T-helper 1 cell (primary cell): Measurements from ENCODE around the gene SELL.
"Not testable (repeated sequence)": the region's sequence is repeated elsewhere in the genome, so short reads cannot be mapped to it uniquely, and the experiment has no call there.

Source experiments
- DNase-seq, 5 donors: peaks; one replicate each; pipeline ENCODE4 v3.0.0-alpha.2; 2012 to 2020

Gene SELL

DNA sequence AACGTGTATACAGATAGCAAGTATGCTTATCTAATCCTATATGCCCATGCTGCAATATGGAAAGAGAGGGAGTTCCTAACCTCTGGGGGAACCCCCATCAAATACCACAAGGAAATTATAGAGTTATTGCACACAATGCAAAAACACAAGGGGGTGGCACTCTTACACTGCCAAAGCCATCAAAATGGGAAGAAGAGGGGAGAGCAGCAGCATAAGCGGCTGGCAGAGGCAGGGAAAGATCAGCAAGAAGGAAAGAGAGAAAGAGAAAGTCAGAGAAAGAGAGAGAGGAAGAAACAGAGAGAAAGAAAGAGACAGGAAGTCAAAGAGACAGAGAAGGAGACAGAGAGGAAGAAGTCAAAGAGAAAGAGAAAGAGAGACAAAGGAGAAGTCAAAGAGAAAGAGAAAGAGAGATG lies 44.2 kb downstream of the SELL start:
- peak in 1 of 5 donors; percentile 77 for DNase-seq

DNA sequence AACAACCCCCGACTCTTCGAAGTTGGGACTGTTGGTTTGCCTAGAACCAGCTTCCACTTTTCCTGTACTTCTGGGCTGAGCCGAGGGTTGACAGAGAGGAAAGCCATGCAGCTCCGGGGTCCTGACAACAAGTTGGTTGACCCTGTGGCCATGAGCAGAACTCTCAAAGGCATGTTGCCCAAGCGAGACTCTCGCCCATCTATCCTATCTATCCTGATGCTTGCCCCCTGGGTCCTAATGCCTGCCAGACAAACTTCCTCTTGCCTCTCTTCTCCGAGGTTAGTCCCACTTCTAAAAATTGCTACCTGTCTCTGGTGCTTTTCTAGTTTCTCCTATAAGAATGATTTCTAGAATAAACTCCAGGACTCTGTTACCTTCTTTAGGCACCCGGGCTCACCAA lies 48.7 kb downstream of the SELL start:
- DNase-seq, result not testable (repeated sequence)

DNA sequence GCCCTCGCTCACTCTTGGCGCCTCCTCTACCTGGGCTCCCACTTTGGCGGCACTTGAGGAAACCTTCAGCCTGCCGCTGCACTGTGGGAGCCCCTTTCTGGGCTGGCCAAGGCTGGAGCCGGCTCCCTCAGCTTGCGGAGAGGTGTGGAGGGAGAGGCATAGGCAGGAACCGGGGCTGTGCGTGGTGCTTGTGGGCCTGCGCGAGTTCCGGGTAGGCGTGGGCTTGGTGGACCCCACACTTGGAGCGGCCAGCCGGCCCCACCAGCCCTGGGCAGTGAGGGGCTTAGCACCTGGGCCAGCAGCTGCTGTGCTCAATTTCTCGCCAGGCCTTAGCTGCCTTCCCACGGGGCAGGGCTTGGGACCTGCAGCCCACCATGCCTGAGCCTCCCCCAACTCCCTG lies 50.4 kb downstream of the SELL start:
- DNase-seq, result not testable (repeated sequence)

DNA sequence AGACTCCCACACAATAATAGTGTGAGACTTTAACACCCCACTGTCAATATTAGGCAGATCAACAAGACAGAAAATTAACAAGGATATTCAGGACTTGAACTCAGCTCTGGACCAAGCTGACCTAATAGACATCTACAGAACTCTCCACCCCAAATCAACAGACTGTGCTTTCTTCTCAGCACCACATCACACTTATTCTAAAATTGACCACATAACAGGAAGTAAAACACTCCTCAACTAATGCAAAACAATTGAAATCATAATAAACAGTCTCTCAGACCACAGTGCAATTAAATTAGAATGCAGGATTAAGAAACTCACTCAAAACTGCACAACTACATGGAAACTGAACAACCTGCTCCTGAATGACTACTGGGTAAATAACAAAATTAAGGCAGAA lies 52.6 kb downstream of the SELL start:
- DNase-seq, result peak in 1 of 5 donors; percentile 48

DNA sequence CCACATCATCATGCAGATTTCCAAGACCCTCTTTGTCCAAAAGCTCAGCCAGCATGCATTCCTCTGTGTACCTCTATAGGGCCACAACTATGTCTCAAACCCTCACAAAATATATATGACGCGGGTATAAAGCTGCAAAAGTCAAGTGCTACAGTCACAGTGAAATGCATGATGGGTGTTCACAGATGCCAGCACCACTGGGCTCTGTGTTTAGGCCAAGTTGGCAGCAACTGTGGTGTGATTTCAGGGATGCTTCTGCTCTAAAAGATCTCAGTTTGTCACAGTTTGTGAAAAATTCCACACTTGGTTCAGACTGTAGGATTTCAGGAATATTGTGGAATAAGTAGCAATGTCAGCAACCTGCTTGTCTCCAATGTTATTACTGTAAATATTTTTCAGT lies 57.5 kb downstream of the SELL start:
- no peak for DNase-seq

DNA sequence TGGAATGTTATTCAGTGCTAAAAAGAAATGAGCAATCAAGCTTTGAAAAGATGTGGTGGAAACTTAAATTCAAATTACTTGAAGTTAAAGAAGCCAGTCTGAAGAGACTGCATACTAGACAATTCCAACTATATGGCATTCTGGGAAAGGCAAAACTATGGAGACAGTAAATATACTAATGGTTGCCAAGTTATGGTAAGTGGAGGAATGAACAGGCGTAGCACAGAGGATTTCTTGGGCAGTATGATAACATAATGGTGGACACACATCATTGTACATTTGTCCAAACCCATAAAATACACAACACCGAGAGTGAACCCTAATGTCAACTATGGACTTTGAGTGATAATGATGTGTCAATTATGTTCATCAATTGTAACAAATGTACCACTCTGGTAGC lies 60.4 kb downstream of the SELL start:
- DNase-seq, result no peak

DNA sequence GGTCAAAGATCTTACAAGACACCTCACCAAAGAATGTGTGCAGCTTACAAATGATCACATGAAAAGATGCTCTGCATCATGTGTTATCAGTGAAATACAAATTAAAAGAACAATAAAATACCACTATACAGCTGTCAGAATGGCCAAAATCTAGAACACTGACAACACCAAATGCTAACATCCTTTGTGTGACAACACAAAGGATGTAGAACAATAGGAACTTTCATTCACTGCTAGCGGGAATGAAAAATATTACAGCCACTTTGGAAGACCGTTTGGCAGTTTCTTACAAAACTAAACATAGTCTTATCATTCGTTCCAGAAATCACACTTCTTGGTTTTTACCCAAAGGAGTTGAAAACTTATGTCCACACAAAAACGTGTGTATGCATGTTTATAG lies 60.9 kb downstream of the SELL start:
- DNase-seq, result no peak

DNA sequence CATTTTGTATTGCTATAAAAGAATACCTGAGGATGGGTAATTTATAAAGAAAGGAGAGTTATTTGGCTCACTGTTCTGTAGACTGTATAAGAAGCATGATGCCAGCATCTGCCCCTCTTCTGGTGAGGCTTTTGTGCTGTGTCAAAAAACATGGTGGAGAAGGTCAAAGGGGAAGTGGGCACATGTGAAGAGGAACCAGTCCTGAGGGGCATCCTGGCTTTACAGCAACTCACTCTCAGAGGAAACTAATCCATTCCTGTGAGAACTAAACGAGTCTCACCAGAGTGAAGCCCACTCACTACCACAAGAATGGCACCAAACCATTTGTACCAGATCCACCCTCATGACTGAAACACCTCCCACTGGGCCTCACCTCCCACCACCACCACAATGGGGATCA lies 62.7 kb downstream of the SELL start:
- no peak for DNase-seq

DNA sequence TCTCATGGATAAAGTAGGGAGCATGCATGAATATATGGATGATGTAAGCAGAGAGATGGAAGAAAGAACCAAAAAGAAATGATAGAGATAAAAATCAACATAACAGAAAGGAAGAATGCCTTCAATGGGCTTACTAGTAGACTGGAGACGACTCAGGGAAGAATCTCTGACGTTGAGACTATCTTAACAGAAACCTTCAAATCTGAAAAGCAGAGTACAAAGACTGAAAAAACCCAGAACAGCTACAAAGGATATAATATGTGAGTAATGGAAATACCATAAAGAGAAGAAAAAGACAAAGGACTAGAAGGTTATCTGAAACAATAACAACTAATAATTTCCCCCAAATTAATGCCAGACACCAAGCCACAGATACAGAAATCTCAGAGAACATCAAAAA lies 63.2 kb downstream of the SELL start:
- no peak for DNase-seq

DNA sequence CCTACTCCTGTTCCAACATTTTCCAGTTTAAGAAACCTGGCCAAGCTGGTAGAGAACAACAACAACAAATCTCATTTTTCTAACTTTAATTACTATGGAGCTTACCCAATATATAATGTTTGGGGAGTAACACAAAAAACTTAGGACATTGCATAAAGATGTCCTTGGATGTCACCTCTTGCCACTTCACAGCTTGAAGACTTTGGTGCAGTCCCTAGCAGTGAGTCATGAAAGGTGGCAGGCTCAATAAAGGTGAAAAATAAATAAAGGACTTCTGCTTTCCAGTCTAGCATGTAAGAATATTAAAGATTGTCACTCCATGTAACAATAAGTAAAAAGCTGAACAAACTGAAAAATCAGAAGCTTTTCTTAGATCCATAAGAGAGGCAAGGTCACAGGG lies 63.9 kb downstream of the SELL start:
- no peak for DNase-seq

DNA sequence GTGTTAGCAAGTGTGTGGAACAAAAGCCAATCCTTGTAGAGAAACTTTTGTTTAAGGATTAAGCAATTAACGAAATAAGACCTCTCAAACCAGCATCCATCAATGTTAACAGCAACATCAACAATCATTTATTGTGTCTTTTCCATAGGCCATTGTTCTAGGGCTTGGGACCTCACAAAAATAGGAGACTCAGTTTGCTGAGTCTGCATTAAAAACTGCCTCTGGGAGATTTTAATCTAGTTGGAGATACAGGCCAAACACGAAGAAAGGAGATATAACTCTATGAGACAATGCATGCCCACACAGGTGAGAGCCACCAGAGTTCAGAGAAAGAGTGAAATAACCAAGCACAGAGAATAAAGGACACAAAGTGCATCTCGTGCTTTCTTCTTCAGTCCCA lies 67.1 kb downstream of the SELL start:
- DNase-seq, result no peak
